Upper lobe of right lung (tissue), 1 donor: ENCODE data around the gene ZNF385C. TPM values are rescaled to one million over a fixed set of nuclear protein-coding genes. Genes with fewer than 3 reads are reported as not detected.

Experiments
- ATAC-seq: fragments of 200-7000 bp; cut with Tn5 transposase; one replicate; pipeline ENCODE4 v1.9.1; 2020; ENCODE audit warnings: mild to moderate bottlenecking, moderate library complexity
- DNase-seq: peaks from one replicate; pipeline ENCODE4 v3.0.0-alpha.2; 2020
- H3K27ac ChIP-seq: fragments of 200-600 bp; one replicate; pipeline ENCODE4 v1.8.0; 2022
- H3K27me3 ChIP-seq: fragments of 200-600 bp; one replicate; pipeline ENCODE4 v1.8.0; 2022; ENCODE audit warnings: mild to moderate bottlenecking
- H3K36me3 ChIP-seq: fragments of 200-600 bp; one replicate; pipeline ENCODE4 v1.8.0; 2022
- H3K4me1 ChIP-seq: fragments of 200-600 bp; one replicate; pipeline ENCODE4 v1.8.0; 2022
- H3K4me3 ChIP-seq: fragments of 200-600 bp; one replicate; pipeline ENCODE4 v1.8.0; 2022; ENCODE audit warnings: mild to moderate bottlenecking
- H3K9me3 ChIP-seq: fragments of 200-600 bp; one replicate; pipeline ENCODE4 v1.8.0; 2022
- intact Hi-C: fragments of 100-400 bp; cut with DNase I; formaldehyde crosslinking; loops from one replicate; pipeline ENCODE4 v1.11.0; 2022
- total RNA-seq: library from RNA; stranded (reverse); fragmentation: NEBNext Ultra II Directional; extraction: Animal tissue kit (Norgen Biotek cat#: 25700); gene quantifications from one replicate; pipeline ENCODE4 v1.2.1, GENCODE V29; 2021
- TF ChIP-seq, protein P1 (sequence below): fragments of 200-600 bp; IDR thresholded peaks from one replicate; pipeline ENCODE4 v1.8.0; 2022; ENCODE audit warnings: antibody characterized with exemption
- donor health status: DM: no; HTN: yes; CAD: no; lungs with severe emphysema.

The ZNF385C gene
- total RNA-seq, 1 donor from 2014 or later: 0.78 TPM

DNA sequence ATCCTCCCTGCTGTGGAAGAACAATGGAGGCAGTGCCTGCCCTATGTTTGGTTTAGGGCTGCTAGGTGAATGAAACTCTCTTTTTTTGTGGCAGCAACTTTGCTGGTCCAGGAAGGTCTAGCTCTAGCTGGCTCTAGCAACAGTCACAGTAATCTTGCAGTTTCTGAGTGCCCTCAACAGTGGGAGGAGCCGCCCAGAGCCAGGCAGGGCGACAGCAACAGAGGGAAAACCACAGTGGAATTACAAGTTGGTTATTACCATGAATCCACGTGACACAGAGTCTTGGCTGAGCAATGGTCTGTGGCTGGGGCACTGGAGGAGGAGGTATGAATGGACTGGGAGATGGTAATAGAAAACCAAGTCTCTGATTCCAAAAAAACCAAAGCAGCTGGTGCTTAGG is 34.7 kb upstream of the ZNF385C start:
- Histone ChIP-seq H3K27ac (peak overlapping the region; percentile 80), H3K36me3 (peaks cover 33% of the 10 kb centered on the region), H3K9me3 (no peaks in the 10 kb centered on the region), H3K4me3 (no peak overlapping the region), H3K4me1 (peaks cover 87% of the 10 kb centered on the region), H3K27me3 (no peaks in the 10 kb centered on the region)
- DNase-seq: peak; percentile 89
- intact Hi-C loops: no loop called here
- TF ChIP-seq, protein P1, sequence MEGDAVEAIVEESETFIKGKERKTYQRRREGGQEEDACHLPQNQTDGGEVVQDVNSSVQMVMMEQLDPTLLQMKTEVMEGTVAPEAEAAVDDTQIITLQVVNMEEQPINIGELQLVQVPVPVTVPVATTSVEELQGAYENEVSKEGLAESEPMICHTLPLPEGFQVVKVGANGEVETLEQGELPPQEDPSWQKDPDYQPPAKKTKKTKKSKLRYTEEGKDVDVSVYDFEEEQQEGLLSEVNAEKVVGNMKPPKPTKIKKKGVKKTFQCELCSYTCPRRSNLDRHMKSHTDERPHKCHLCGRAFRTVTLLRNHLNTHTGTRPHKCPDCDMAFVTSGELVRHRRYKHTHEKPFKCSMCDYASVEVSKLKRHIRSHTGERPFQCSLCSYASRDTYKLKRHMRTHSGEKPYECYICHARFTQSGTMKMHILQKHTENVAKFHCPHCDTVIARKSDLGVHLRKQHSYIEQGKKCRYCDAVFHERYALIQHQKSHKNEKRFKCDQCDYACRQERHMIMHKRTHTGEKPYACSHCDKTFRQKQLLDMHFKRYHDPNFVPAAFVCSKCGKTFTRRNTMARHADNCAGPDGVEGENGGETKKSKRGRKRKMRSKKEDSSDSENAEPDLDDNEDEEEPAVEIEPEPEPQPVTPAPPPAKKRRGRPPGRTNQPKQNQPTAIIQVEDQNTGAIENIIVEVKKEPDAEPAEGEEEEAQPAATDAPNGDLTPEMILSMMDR: no peak
- ATAC-seq: peak; percentile 86

DNA sequence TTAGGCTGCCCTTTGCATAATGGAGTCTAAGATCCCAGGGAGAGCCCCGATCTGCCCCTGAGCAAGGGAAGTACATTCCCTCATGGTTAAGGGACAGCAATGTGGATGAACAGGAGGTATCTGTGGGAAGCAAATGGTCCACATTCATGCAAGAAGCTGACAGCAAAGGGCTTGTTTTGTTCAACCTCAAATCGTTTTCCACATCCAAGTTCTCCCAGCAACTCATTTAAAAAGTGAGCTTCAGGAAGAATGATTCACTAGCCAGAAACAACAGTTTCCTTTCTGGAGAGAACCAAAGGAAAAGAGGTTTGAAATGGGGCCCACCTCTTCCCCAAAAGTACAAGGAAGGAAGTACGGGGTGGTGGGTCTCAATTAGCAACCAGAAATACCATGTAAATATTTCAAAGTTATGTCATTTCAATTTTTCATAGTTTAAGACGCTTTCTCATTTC is 33.7 kb upstream of the ZNF385C start:
- peak overlapping the region; percentile 80 for H3K27ac ChIP-seq
- H3K27me3 ChIP-seq: no peaks in the 10 kb centered on the region
- no peak for ATAC-seq
- H3K36me3 ChIP-seq: peaks cover 42% of the 10 kb centered on the region
- TF ChIP-seq, protein P1: no peak
- no peaks in the 10 kb centered on the region for H3K9me3 ChIP-seq
- intact Hi-C loops: no loop called here
- DNase-seq: no peak
- H3K4me3 ChIP-seq: no peak overlapping the region
- H3K4me1 ChIP-seq: peaks cover 81% of the 10 kb centered on the region

DNA sequence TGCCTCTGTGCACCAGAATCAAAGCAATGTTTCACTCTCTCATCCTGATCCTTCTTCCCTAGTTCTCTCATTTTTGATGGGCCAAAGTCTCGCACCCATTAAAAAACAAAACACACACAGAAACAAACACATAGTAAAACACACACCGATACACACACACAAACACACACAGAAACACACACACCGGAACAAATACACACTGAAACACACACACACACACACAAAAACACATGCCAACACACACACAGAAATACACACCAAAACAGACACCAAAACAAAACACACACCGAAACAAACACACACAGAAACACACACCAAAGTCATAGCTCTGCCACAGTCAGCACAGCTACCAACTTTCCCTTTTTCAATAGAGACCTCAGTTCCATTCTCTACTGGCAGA is 33.0 kb upstream of the ZNF385C start:
- no peak for ATAC-seq
- TF ChIP-seq, protein P1: no peak

DNA sequence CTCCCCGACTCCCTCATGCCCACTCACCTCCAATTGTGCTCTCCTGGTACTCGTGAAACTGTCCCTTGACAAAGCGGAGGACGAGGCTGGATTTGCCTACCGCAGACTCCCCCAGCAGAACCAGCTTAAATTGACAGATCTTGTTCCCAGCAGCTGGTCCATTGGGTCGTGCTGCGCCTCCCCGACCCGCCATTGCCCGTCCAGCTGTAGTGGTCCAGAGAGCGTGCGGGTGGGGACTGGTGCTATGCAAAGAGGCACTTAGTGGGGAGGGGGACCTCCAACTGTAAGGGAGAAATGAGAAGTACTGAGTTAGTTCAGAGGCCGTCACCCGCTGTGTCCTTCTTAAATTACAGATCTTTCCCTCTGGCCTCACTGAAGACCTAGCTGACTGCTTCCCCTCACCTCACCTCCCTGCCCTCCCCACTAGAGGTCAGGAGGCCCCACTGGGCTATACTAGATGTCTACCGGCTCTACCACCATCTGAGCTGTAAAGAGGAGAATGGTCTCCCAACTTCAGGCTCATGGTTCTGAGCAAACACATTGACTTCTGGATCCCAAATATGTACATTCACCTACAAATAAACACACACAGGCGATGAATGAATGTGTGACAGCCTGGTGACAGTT is 32.1 kb upstream of the ZNF385C start:
- DNase-seq (no peak), ATAC-seq (no peak)
- intact Hi-C loops: no loop called here
- H3K9me3 ChIP-seq: no peaks in the 10 kb centered on the region
- peak overlapping the region; percentile 80 for H3K27ac ChIP-seq
- H3K27me3 ChIP-seq: no peaks in the 10 kb centered on the region
- H3K36me3 ChIP-seq: peaks cover 56% of the 10 kb centered on the region
- TF ChIP-seq, protein P1: peak; percentile 19
- H3K4me3 ChIP-seq: no peak overlapping the region
- H3K4me1 ChIP-seq: peaks cover 65% of the 10 kb centered on the region

More for the DNA sequence above, 33.0 kb upstream of the ZNF385C start:
- Histone ChIP-seq H3K36me3 (peaks cover 50% of the 10 kb centered on the region), H3K4me1 (peaks cover 73% of the 10 kb centered on the region), H3K4me3 (no peak overlapping the region), H3K27ac (peak overlapping the region; percentile 80), H3K27me3 (no peaks in the 10 kb centered on the region), H3K9me3 (no peaks in the 10 kb centered on the region)
- intact Hi-C loops: no loop called here
- no peak for DNase-seq

DNA sequence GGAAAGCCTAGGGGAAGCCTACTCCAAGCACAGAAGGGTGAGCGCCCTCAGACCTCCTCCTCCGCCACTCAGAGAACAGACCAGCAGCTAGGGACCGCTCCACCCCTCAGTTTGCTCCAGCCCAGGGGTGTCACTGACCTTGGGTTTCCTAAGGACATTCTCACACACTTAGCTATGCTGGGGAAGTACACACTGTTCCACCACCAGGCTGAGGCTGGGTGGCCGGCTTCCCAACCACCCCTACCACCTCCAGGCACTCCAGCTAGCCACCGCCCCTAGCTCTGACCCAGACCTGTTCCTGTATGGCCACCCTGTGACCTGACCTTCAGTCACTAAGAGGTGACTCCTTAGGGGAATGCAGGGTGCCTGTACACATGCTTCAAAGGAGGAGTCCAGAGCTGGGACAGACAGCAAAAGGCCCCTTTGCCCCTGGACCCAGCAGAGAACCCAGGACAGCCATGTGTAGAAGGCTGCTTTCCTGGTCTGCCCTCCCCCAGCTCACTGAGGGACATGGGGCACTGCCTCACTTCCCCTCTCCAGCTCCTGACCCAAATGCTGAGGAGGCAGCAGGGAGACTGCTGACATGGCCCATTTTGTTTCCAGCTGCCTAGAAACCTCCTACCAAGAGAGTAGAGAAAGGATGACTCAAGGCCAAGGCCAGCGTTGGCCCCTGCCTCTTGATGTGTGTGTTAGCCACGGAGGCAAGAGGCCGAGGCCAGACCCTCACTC is 31.0 kb upstream of the ZNF385C start:
- ATAC-seq: peak; percentile 30
- Histone ChIP-seq H3K27ac (peak overlapping the region; percentile 80), H3K4me1 (peaks cover 54% of the 10 kb centered on the region), H3K4me3 (no peak overlapping the region), H3K36me3 (peaks cover 55% of the 10 kb centered on the region), H3K9me3 (no peaks in the 10 kb centered on the region), H3K27me3 (no peaks in the 10 kb centered on the region)
- DNase-seq: no peak
- TF ChIP-seq, protein P1: no peak
- intact Hi-C loops: no loop called here
